ENCODE results near the gene FOXO3. TPM values are rescaled to one million over a fixed set of nuclear protein-coding genes. Genes with fewer than 3 reads are reported as not detected.
"Not testable (repeated sequence)": the region's sequence is repeated elsewhere in the genome, so short reads cannot be mapped to it uniquely, and the experiment has no call there.

Gene FOXO3
- total RNA-seq, 3 donors from 2014 or later, result 52.4 to 60.4 (median 60.1) TPM

- H3K36me3 ChIP-seq (ENCODE audit: low read depth); H3K9me3 ChIP-seq; DNase-seq; H3K4me3 ChIP-seq; intact Hi-C loops (cut with DNase I, micrococcal nuclease); ATAC-seq: not testable (repeated sequence)
- H3K4me1 ChIP-seq (ENCODE audit: low read depth), result peaks cover 10% of the 10 kb centered on the region
Observed at GRCh38 chr6:108683976-108684375, 123.3 kb downstream of the FOXO3 start.

- DNase-seq, result peak in 2 of 3 donors; percentile 42 to 43
- ATAC-seq, result peak; percentile 86
Observed at GRCh38 chr6:108684771-108685329, 124.1 kb downstream of the FOXO3 start.

GRCh38 chr6:108685970-108686369 lies 125.3 kb downstream of the FOXO3 start:
- H3K4me1 ChIP-seq (ENCODE audit: low read depth), result peaks cover 21% of the 10 kb centered on the region
- ATAC-seq (no peak), DNase-seq (no peak)
- no peak overlapping the region for H3K4me3 ChIP-seq
- H3K9me3 ChIP-seq, result no peaks in the 10 kb centered on the region
- TF ChIP-seq CTCF (IDR thresholded peaks at IDR 0.05), result no peak
- intact Hi-C loops (cut with DNase I, micrococcal nuclease), result no loop called here
- no peaks in the 10 kb centered on the region for H3K36me3 ChIP-seq (ENCODE audit: low read depth)

More at GRCh38 chr6:108684771-108685329, 124.1 kb downstream of the FOXO3 start:
- H3K36me3 ChIP-seq (ENCODE audit: low read depth), result no peaks in the 10 kb centered on the region
- peaks cover 17% of the 10 kb centered on the region for H3K4me1 ChIP-seq (ENCODE audit: low read depth)
- no peaks in the 10 kb centered on the region for H3K9me3 ChIP-seq
- no peak for TF ChIP-seq CTCF (IDR thresholded peaks at IDR 0.05)
- intact Hi-C loops (cut with DNase I, micrococcal nuclease), result no loop called here
- H3K4me3 ChIP-seq, result no peak overlapping the region

GRCh38 chr6:108686896-108687295 lies 126.2 kb downstream of the FOXO3 start:
- TF ChIP-seq CTCF (IDR thresholded peaks at IDR 0.05), result no peak
- H3K4me1 ChIP-seq (ENCODE audit: low read depth), result peaks cover 21% of the 10 kb centered on the region
- ATAC-seq, result no peak
- no peak for DNase-seq
- no peak overlapping the region for H3K4me3 ChIP-seq
- no peaks in the 10 kb centered on the region for H3K9me3 ChIP-seq
- no peaks in the 10 kb centered on the region for H3K36me3 ChIP-seq (ENCODE audit: low read depth)
- intact Hi-C loops (cut with DNase I, micrococcal nuclease), result no loop called here

- Histone ChIP-seq H3K4me3 (no peak overlapping the region), H3K4me1 (ENCODE audit: low read depth) (peaks cover 21% of the 10 kb centered on the region), H3K36me3 (ENCODE audit: low read depth) (no peaks in the 10 kb centered on the region), H3K9me3 (no peaks in the 10 kb centered on the region)
- DNase-seq (no peak), ATAC-seq (no peak)
- intact Hi-C loops (cut with DNase I, micrococcal nuclease), result no loop called here
- no peak for TF ChIP-seq CTCF (IDR thresholded peaks at IDR 0.05)
Observed at GRCh38 chr6:108687921-108688320, 127.2 kb downstream of the FOXO3 start.

- DNase-seq (peak in 2 of 3 donors; percentile 51 to 63), ATAC-seq (peak; percentile 45)
- Histone ChIP-seq H3K4me1 (ENCODE audit: low read depth) (peaks cover 17% of the 10 kb centered on the region), H3K9me3 (no peaks in the 10 kb centered on the region), H3K4me3 (no peak overlapping the region), H3K36me3 (ENCODE audit: low read depth) (no peaks in the 10 kb centered on the region)
- no peak for TF ChIP-seq CTCF (IDR thresholded peaks at IDR 0.05)
- intact Hi-C loops (cut with DNase I, micrococcal nuclease), result no loop called here
Observed at GRCh38 chr6:108689272-108690161, 128.8 kb downstream of the FOXO3 start.

Data from mucosa of descending colon (tissue), 3 donors.